Muscle layer of colon (tissue), 2 donors: ENCODE measurements around the gene FBXO45.
A peak's percentile ranks its signal among the peaks of the same experiment; 100 is the strongest.
"Not testable (repeated sequence)": the region's sequence is repeated elsewhere in the genome, so short reads cannot be mapped to it uniquely, and the experiment has no call there.

ENCODE experiments used
- H3K27ac ChIP-seq: one replicate; pipeline ENCODE4 v1.7.0; 2013; ENCODE audit warnings: low read depth, mild to moderate bottlenecking, low read length, moderate library complexity
- H3K27me3 ChIP-seq, 2 donors: one replicate each; pipeline ENCODE4 v1.7.0; 2013; ENCODE audit warnings: low read length in 2 of 2, mild to moderate bottlenecking in 2 of 2; ENCODE audit not compliant: insufficient read depth in 2 of 2, control insufficient read depth in 1 of 2
- H3K36me3 ChIP-seq: one replicate; pipeline ENCODE4 v1.7.0; 2013; ENCODE audit warnings: mild to moderate bottlenecking, low read length; ENCODE audit not compliant: insufficient read depth
- H3K4me1 ChIP-seq: one replicate; pipeline ENCODE4 v1.7.0; 2013; ENCODE audit warnings: mild to moderate bottlenecking, low read length; ENCODE audit not compliant: insufficient read depth
- H3K4me3 ChIP-seq, 2 donors: one replicate each; pipeline ENCODE4 v1.7.0; 2013; ENCODE audit warnings: low read length in 2 of 2, low read depth in 1 of 2, mild to moderate bottlenecking in 1 of 2, moderate library complexity in 1 of 2
- H3K9ac ChIP-seq: one replicate; pipeline ENCODE4 v1.7.0; 2013; ENCODE audit warnings: low read length
- H3K9me3 ChIP-seq: one replicate; pipeline ENCODE4 v1.7.0; 2013; ENCODE audit warnings: mild to moderate bottlenecking, low read length
- donor health status: abdominal sarcoma.
- donor health status: Adenocarcinoma of cecum.

FBXO45 gene, protein sequence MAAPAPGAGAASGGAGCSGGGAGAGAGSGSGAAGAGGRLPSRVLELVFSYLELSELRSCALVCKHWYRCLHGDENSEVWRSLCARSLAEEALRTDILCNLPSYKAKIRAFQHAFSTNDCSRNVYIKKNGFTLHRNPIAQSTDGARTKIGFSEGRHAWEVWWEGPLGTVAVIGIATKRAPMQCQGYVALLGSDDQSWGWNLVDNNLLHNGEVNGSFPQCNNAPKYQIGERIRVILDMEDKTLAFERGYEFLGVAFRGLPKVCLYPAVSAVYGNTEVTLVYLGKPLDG

DNA sequence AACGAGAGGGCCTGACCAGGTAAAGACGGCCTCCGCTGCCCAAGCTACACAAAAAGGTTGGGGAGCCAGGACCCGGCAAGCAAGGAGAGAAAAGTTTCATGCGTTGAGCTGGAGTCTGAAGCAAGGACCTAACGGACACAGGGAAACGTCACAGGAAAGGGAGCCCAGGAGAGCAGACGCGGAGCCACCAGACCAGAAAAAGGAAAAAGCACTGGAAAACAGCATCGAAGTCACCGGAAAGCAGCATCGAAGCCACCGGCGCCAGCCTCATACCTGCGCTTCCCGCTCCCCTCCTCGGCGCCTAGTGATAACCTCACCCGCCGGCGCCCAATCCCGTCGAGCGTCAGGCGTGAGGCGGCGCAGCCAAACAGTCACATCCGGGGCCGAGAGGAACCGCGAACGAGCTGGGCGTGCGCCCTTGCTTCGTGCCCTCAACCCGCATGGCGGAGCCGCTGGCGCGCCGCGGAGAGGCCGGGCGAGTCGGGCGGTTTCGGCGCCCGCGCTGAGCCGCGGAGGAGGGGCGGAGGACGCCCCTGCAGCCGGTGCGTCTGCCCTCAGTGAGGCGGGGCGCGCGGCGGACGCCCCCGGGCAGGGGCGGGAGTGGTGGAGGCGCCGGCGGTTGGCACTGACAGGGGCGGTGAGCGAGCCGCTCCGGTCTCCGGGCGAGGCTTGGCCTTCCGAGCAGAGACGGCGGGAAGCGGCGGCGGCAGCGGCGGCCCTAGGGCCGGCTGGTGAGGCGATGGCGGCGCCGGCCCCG, at the start of gene FBXO45, which contains the start of gene WDR53:
FBXO45 (plus strand) TSS at position 415 of the 757 bp plus-strand sequence; CDS start at position 740, 325 bp downstream.
WDR53 (minus strand) TSS at position 309 of the 757 bp plus-strand sequence. CDS start 7,079 bp downstream, outside the sequence.
- H3K9ac ChIP-seq, result peak within 1 kb of the TSS; percentile 75
- H3K4me1 ChIP-seq, result peaks cover 20% of the 10 kb centered on the region
- no peaks in the 10 kb centered on the region for H3K27me3 ChIP-seq
- peak within 1 kb of the TSS; percentile 61 to 93 for H3K4me3 ChIP-seq
- peak within 1 kb of the TSS; percentile 84 for H3K27ac ChIP-seq
- peaks cover 4% of the 10 kb centered on the region for H3K36me3 ChIP-seq
- H3K9me3 ChIP-seq, result no peaks in the 10 kb centered on the region

DNA sequence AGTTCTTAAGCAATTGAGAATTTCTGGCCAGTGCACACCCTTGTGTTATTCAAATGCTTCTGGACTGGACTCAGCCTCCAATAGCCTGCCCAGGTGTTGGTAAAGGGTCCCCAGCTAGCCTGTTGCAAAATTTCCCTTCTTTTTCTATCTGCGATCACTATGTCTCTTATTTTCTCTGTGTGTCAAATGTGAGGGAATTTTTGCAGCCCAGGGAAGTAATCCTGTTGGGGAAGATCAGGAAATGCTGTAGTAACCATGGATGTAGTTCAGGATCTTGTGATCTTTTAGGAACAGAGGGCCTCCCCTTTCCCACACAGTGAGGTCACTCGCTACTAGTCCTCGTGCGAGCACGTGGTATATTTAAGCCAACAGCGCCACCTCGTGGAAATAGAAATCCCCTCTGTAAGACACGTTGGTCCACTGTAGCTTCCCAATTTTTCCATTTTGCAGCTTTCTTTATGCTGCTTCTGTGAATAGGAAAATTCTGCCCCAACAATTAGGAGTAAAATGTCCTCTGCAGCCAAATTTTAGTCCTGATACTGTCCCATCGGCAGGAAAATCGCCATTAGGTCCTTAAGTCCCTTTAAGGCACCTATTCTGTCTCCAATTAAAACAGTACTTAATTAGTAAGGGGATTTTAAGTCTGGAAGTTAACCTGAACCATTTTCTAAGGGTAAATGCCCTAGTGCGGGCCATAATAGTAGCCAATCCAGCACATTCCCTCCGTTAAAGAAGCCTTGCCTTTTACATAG, 49.3 kb upstream of the FBXO45 start:
- Histone ChIP-seq H3K4me1 (no peaks in the 10 kb centered on the region), H3K27me3 (no peaks in the 10 kb centered on the region), H3K9me3 (peaks cover 9% of the 10 kb centered on the region), H3K9ac (no peak overlapping the region), H3K27ac (no peak overlapping the region), H3K4me3 (no peak overlapping the region), H3K36me3 (no peaks in the 10 kb centered on the region)

DNA sequence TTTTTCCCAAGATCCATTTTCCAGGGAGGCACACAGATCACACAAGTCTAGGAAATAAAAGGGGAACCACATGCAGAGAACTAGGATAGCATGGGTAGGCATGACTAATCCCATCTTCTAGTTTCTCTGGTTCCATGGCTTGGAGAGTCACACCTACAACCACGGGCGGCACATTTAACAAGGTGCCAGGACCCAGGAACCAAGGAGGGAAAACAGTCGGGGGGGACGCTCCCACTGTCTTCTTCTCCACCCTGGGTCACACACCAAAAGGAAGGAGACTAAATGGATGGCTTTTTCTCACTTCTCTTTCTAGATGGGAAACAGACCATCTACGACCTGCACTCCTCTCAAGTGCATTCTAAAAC, 48.8 kb upstream of the FBXO45 start:
- no peak overlapping the region for H3K27ac ChIP-seq
- no peaks in the 10 kb centered on the region for H3K27me3 ChIP-seq
- no peaks in the 10 kb centered on the region for H3K4me1 ChIP-seq
- peaks cover 9% of the 10 kb centered on the region for H3K9me3 ChIP-seq
- H3K4me3 ChIP-seq, result no peak overlapping the region
- no peaks in the 10 kb centered on the region for H3K36me3 ChIP-seq
- H3K9ac ChIP-seq, result no peak overlapping the region

DNA sequence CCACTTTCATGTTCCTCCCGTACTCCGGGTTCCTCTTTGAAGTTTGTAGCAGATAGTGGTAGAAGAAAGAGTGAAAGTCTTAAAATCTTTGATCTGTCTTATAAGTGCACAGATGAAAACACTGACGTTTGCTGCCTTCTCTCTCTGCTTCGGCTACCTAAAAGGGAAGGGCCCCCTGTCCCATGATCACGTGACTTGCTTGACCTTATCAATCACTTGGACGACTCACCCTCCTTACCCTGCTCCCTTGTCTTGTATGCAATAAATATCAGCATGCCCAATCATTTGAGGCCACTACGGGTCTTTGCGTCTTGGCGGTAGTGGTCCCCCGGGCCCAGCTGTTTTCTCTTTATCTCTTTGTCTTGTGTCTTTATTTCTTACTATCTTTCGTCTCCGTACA, 47.2 kb upstream of the FBXO45 start:
- H3K27me3 ChIP-seq, H3K27ac ChIP-seq, H3K4me1 ChIP-seq, H3K36me3 ChIP-seq, H3K9ac ChIP-seq, H3K9me3 ChIP-seq, H3K4me3 ChIP-seq: not testable (repeated sequence)

DNA sequence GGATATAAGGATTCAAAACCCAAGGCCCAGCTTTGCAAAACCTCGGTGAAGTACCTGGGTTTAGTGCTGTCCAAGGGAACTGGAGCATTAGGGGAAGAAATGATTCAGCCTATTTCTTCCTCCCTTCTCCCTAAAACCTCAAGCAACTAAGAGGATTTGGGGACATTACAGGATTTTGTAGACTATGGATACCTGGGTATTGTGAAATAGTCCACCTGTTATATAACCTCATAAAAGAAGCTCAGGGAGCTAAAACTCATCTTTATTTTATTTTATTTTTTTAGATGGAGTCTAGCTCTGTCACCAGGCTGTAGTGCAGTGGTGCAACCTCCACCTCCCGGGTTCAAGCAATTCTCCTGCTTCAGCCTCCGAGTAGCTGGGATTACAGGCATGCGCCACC, 44.6 kb upstream of the FBXO45 start:
- Histone ChIP-seq H3K9me3 (peaks cover 9% of the 10 kb centered on the region), H3K4me1 (no peaks in the 10 kb centered on the region), H3K9ac (no peak overlapping the region), H3K36me3 (no peaks in the 10 kb centered on the region), H3K4me3 (no peak overlapping the region), H3K27me3 (no peaks in the 10 kb centered on the region), H3K27ac (no peak overlapping the region)

DNA sequence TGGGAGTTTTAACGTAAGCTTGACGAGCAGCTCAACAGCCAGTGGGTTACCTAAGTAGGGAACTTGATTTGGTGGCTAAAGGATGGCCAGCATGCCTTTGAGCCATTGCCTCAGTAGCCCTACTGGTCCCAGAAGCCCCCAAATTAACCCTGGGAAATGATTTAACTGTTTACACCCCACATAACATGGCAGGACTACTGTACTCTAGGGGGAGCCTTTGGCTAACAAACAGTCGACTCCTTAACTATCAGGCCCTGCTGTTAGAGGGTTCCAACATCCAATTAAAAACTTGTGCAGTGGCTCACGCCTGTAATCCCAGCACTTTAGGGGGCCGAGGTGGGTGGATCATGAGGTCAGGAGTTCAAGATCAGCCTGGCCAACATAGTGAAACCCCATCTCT, 43.9 kb upstream of the FBXO45 start:
- Histone ChIP-seq H3K4me1 (no peaks in the 10 kb centered on the region), H3K36me3 (no peaks in the 10 kb centered on the region), H3K4me3 (no peak overlapping the region), H3K9ac (no peak overlapping the region), H3K27ac (no peak overlapping the region), H3K27me3 (no peaks in the 10 kb centered on the region), H3K9me3 (peaks cover 7% of the 10 kb centered on the region)

DNA sequence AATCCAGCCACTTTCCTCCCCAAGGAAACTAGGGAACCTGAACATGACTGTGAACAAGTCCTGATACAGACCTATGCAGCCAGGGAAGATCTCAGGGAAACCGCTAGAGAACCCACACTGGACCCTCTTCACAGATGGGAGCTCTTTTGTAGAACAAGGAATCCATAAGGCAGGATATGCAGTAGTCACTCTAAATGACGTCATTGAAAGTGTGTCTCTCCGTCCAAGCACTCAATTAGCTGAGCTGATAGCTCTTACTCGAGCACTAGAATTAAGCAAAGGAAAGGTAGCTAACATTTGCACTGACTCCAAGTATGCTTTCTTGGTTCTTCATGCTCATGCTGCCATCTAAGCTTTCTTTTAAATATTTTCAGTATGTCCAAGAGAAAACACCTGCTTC, 43.3 kb upstream of the FBXO45 start:
- H3K9ac ChIP-seq, result no peak overlapping the region
- no peaks in the 10 kb centered on the region for H3K27me3 ChIP-seq
- peaks cover 3% of the 10 kb centered on the region for H3K9me3 ChIP-seq
- H3K27ac ChIP-seq, result no peak overlapping the region
- no peaks in the 10 kb centered on the region for H3K36me3 ChIP-seq
- no peak overlapping the region for H3K4me3 ChIP-seq
- H3K4me1 ChIP-seq, result no peaks in the 10 kb centered on the region

DNA sequence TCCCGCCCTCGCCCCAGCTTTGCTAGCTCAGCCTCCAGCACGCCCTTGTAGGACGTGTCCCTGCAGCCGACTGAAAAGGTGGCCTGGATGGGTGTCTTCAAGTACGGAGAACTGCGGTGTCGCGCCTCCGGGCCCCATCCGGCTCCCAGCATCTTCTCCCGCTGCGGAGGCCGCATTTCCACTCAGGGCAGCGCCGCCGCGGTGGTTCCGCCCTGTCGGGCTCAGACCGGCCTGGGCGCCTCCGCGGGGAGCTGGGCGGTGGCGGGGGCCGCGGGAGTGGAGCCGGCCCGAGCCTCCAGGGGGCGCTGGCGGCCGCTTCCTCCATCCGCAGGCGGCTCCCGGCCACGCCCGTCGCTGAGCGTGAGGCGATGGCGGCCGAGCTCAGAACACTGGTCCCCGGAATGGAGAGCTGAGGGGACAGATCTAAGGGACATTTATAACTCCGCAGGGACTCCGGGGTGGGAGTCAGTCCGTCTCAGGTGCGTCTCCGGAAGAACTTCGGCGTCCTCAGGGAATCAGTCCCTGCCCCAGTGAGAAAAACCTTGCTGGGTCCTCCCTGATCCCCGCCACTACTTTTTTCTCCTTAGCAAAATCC, 39.7 kb upstream of the FBXO45 start:
- Histone ChIP-seq H3K9ac (no peak overlapping the region), H3K4me1 (no peaks in the 10 kb centered on the region), H3K9me3 (no peaks in the 10 kb centered on the region), H3K27me3 (peaks cover 0 to 4% of the 10 kb centered on the region in 2 donors), H3K4me3 (peak overlapping the region; percentile 61 to 81), H3K27ac (peak overlapping the region; percentile 57), H3K36me3 (no peaks in the 10 kb centered on the region)

DNA sequence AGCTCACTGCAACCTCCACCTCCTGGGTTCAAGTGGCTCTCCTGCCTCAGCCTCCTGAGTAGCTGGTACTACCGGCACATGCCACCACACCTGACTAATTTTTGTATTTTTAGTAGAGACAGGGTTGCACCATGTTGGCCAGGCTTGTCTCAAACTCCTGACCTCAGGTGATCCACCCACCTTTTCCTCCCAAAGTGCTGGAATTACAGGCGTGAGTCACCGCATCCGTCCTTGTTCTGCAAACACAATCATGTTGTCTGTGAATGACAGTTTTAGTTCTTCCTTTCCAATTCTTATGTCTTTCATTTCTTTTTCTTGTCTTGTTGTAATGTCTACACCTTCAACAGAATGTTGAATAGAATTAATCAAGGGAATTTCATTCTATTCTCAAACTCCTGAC, 37.0 kb upstream of the FBXO45 start:
- Histone ChIP-seq H3K9me3 (no peaks in the 10 kb centered on the region), H3K27me3 (peaks cover 0 to 4% of the 10 kb centered on the region in 2 donors), H3K4me3 (no peak overlapping the region), H3K36me3 (no peaks in the 10 kb centered on the region), H3K9ac (no peak overlapping the region), H3K4me1 (no peaks in the 10 kb centered on the region), H3K27ac (no peak overlapping the region)

DNA sequence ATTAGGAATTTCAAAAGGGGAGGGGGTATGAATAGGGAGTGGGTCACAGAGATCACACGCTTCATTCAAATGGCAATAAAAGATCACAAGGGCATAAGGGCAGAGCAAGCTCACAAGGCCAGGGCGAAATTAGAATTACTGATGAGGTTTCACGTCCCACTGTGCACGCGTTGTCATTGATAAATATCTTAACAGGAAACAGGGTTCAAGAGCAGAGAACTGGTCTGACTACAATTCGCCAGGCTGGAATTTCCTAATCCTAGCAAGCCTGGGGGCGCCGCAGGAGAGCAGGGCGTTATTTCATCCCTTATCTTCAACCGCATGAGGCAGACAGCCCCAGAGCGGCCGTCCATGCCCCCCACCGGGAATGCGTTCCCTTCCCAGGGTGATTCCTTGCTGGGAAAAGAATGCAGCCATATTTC, 35.2 kb upstream of the FBXO45 start:
- Histone ChIP-seq H3K9me3 (no peaks in the 10 kb centered on the region), H3K27ac (no peak overlapping the region), H3K4me3 (no peak overlapping the region), H3K27me3 (peaks cover 0 to 4% of the 10 kb centered on the region in 2 donors), H3K4me1 (no peaks in the 10 kb centered on the region), H3K9ac (no peak overlapping the region), H3K36me3 (no peaks in the 10 kb centered on the region)

DNA sequence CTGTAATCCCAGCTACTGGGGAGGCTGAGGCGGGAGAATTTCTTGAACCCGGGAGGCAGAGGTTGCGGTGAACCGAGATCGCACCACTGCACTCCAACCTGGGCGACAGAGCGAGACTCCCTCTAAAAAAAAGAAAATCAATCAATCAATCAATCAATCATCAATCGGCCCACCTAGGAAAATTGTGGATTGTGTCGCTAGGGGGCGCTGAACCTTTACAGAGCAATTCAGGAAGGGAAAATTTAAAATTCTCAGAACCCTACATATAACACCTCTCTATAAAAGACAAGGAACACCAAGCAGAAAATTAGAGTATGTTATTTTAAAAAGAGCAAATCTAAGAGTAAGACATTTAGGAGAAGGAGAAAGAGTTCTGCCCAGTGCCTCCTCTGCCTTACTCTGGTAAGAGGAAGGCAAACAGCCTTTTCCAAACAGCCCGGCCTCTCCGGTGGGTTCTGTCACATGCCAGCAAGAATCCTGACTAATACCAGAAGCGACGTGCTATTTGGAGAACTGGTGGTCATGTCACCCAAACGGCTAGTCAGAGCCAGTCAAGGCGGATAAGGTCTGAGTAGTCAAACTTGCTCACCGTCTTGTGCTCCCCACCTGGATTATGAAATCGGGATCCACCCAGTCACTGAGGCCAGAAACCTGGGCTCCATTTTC, 31.0 kb upstream of the FBXO45 start:
- Histone ChIP-seq H3K9me3 (no peaks in the 10 kb centered on the region), H3K9ac (no peak overlapping the region), H3K27ac (no peak overlapping the region), H3K4me3 (no peak overlapping the region), H3K27me3 (peaks cover 0 to 4% of the 10 kb centered on the region in 2 donors), H3K4me1 (no peaks in the 10 kb centered on the region), H3K36me3 (no peaks in the 10 kb centered on the region)
